Esophagus mucosa (tissue), 1 donor: ENCODE data around the gene HOXA3. TPM values are rescaled to one million over a fixed set of nuclear protein-coding genes. Genes with fewer than 3 reads are reported as not detected.

Experiments used
- ATAC-seq: fragments of 200-7000 bp; cut with Tn5 transposase; one replicate; pipeline ENCODE4 v1.9.1; 2020
- total RNA-seq: library from RNA; stranded (reverse); gene quantifications from one replicate; pipeline ENCODE4 v1.2.4, GENCODE V29; 2023
- donor health status: DM: yes; HTN: yes; CAD: no.

Gene HOXA3
- total RNA-seq, 1 donor from 2014 or later = 5.4 TPM

DNA sequence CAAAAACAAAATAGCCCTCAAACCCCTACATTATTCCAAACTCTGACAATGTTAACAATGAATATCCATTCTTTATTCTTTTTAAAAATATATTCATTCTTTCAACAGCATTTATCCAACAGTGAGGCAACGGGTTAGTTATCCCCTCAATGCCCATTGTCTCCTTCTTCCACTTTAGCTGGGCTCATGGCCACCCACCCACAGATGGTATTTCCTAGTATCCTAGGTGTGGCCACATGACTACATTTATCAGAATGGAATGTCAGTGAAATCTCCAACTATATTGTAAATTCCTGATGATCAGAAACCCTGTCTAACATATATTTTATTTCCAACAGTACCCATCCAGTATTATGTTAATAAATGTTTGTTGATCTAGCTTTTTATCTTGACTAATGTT is 70.2 kb downstream of the HOXA3 start:
- no peak for ATAC-seq

DNA sequence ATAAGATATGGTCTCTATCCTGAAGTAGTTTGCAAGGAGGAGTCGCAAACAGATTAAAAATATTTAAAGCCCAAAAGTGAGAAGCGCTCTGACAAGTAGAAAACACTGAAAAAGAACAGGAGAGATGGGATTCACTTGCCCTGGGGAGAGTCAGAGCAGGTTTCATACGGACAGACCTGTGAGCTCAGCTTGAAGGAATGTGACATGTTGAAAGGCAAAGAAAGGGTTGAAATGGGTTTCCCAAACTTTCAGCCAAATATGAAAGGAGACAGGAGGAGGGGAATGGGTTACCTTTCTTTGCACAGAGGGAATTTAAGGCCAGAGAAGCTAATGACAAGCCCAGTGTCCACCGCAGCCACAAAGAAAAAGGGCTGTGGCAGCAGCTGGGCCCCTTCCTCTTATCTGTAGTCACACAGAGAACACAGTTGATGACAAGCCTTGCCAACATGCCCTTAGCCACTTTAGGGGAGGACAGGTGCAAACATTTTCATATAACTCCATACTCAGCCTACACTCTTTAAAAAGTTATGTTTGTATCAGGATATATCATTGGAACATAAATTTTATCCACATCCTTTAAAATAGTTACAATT is 71.4 kb downstream of the HOXA3 start:
- peak; percentile 41 for ATAC-seq

- no peak for ATAC-seq
Measured at GRCh38 chr7:27079234-27079975, 73.0 kb downstream of the HOXA3 start.

DNA sequence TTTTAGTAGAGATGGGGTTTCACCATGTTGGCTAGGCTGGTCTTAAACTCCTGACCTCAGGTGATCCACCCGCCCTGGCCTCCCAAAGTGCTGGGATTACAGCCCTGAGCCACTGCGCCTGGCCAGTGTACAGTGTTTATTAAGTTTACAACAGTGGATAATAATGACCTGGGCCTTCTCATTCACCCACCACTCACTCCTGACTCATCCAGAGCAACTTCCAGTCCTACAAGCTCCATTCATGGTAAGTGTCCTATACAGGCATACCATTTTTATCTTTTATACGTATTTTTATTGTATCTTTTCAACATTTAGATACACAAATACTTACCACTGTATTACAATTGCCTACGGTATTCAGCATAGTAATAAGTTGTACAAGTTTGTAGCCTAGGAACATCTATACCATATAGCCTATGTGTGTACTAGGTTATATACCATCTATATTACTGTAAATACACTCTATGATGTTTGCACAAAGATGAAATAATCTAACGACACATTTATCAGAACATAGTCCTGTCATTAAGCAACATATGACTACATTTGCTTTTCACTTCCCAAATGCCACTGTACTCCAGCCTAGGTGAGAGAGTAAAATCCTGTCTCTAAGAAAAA is 73.7 kb downstream of the HOXA3 start:
- no peak for ATAC-seq

DNA sequence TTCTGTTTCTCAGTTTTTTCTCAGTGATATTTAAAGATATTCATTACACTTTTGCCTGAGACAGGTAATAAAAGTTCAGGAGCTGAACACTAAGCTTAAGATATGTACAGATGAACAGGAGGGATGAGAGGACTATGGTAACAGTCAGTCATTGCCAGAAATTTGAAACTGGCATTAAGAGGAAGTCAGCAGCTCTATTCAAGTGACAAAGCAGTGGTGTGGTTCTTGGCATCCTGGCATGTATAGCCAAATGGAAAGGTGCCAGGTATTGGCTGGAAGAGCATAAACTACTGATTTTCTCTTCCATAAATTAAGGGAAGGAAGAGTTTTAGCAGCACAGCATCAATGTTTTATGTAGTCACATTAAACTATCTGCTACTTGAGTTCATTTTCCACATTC is 79.3 kb downstream of the HOXA3 start:
- ATAC-seq = no peak

DNA sequence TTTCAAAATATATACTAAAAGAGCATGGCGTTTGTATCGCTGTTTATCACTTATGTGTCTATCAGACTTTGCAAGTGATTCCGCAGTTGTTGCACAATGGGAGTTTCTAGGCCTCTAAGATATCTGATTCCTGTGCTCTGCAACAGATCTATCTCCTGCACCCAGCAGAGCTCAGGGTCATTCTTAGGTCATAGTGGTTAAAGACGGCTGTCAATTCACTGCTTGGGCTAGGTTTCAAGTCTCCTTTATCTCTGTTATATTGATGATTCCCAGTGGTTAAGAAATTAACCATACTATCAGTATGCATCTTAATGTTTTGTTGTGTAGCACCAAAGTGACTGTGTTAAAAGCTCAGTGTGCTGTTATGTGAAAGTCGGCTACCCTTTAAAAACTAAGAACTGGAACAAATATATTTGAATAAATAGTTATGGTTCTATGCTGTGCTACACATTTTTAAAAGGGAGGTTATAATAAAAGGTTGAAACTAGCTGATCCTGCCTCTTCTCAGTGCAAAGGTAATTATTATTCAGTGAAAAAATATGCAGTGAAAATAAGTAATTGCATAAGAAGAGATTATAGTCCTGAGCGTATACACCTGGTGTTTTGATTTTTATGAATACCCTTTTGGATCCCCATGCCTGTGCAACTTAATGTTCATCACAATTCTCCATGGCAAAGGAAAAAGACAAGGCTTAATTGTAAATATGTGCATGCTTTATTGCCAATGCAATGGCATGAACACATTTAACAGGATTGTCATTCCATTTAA is 80.6 kb downstream of the HOXA3 start:
- no peak for ATAC-seq

DNA sequence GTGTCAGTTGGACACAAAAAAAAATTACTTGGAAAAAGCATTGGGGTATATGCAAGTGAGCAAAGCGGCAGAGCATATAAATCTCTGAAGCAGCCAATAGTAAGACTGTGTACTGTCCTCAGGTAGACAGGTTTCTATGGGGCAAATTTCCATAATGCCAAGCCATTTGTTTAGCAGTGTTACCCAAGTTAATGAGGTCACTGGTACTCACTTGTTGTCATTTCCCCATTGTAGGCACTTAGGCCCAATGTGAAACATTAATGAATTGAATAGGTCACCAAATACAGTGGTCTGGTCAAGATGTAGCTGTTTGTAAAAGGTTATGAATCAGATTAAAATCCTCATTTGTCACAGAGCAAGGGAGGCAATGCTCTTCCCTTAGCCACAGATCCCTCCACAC is 84.1 kb downstream of the HOXA3 start:
- ATAC-seq = no peak

- peak; percentile 26 for ATAC-seq
Measured at GRCh38 chr7:27066148-27066547, 86.2 kb downstream of the HOXA3 start.

DNA sequence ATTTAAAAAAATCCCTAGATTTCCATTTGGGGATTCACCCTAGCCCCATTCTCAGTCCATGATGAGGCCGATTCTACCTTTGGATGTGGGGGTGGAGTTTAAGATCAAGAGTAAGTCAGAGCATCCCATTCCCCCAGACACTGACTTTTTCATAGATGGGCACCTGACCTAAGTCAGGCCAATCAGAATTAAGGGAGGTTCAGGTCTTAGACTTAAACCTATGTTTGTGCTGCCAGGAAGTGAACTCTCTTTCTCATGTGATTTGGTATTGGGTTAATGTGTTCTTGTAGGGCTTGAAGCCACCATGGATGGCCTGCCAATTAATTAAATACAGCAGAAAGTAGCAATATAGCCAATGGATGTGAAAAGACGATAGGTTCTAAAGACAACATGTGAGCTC is 86.7 kb downstream of the HOXA3 start:
- no peak for ATAC-seq

- no peak for ATAC-seq
Measured at GRCh38 chr7:27064661-27065060, 87.7 kb downstream of the HOXA3 start.

DNA sequence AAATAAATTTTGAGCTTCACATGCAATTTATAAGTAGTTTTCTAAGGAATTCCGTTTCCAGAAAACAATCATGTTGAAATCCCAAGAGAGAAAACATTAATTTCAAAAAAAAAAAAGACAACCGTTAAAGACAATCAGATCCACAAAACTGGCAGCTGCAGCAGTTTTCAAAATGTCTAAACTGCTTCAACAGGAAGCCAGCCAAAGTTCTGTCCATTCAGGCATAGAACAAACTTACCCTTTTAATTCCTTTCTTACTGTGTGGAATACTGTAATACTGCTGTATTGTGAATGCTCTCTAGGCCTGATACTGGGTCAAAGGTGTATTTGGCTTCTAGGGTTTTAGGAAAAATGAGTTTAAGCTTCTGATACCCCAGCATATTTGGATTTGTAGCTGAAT is 88.2 kb downstream of the HOXA3 start:
- no peak for ATAC-seq

DNA sequence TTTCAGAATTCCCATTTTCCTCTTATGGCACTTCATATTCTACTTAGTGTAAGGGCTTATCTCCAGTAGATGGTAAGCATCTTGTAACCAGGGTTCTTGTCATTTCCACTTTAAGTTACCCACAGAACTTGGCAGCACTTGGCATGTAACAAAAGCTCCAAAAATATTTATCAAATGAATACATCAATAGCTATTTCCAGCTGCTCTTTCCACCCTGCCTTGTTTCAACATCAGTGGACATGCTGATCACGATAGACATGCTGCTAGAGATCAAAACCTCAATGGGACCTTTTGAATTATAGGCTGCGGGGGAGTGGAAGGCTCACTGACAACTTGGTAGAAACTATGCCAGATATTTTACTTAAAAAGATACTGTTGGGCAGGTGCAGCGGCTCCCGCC is 89.4 kb downstream of the HOXA3 start:
- no peak for ATAC-seq

Other genes with a start within 250 kb of the HOXA3 start
- 3.2 TPM for gene HOXA1, start 56.6 kb downstream of the HOXA3 start, total RNA-seq
- 1.1 TPM for gene HOXA2, start 49.9 kb downstream of the HOXA3 start, total RNA-seq
- gene HOXA4, start 21.8 kb downstream of the HOXA3 start, total RNA-seq = 5.5 TPM
- gene HOXA5, start 8.9 kb downstream of the HOXA3 start, total RNA-seq = 5.6 TPM
- gene HOXA6, start 4.8 kb downstream of the HOXA3 start, total RNA-seq = 1.7 TPM
- 5.2 TPM for gene HOXA7, start 4.1 kb upstream of the HOXA3 start, total RNA-seq
- gene HOXA9, start 13.0 kb upstream of the HOXA3 start, total RNA-seq = 1.7 TPM
- gene HOXA10, start 21.7 kb upstream of the HOXA3 start, total RNA-seq = 1.1 TPM
- gene HOXA11, start 32.6 kb upstream of the HOXA3 start, total RNA-seq = not detected
- gene HOXA13, start 47.5 kb upstream of the HOXA3 start, total RNA-seq = not detected
- gene EVX1, start 90.2 kb upstream of the HOXA3 start, total RNA-seq = not detected